MM.1S (cell line): ENCODE measurements around the gene NRG3.

Source experiments
- DNase-seq: peaks from one replicate; pipeline ENCODE4 v3.0.0-alpha.2; 2015
- H2AFZ ChIP-seq: fragments of 300-600 bp; sonication (generic); 2 replicates; pipeline ENCODE4 v1.6.0; 2016; ENCODE audit warnings: antibody characterized with exemption, low read length
- H3F3A ChIP-seq: fragments of 300-600 bp; sonication (generic); 2 replicates; pipeline ENCODE4 v1.6.1; 2016; ENCODE audit warnings: mild to moderate bottlenecking, antibody characterized with exemption, low read length, moderate library complexity, mixed read lengths; ENCODE audit not compliant: insufficient read depth
- H3K27ac ChIP-seq: fragments of 300-600 bp; sonication (generic); 2 replicates; pipeline ENCODE4 v1.5.1; 2016; ENCODE audit warnings: mild to moderate bottlenecking, low read length
- H3K27me3 ChIP-seq: fragments of 300-600 bp; sonication (generic); replicated peaks from 2 replicates; pipeline ENCODE4 v1.6.0; 2016; ENCODE audit warnings: low read length; ENCODE audit not compliant: insufficient read depth
- H3K36me3 ChIP-seq: fragments of 300-600 bp; sonication (generic); replicated peaks from 2 replicates; pipeline ENCODE4 v1.6.1; 2016; ENCODE audit warnings: mild to moderate bottlenecking, low read length, mixed read lengths; ENCODE audit not compliant: insufficient read depth
- H3K4me1 ChIP-seq: fragments of 300-600 bp; sonication (generic); 2 replicates; pipeline ENCODE4 v1.6.1; 2016; ENCODE audit warnings: low read length, mixed read lengths
- H3K4me2 ChIP-seq: fragments of 300-600 bp; sonication (generic); 2 replicates; pipeline ENCODE4 v1.6.0; 2016; ENCODE audit warnings: low read depth, low read length
- H3K4me3 ChIP-seq: fragments of 300-600 bp; sonication (generic); 2 replicates; pipeline ENCODE4 v1.5.1; 2016; ENCODE audit warnings: low read length, mixed read lengths
- H3K79me2 ChIP-seq: fragments of 300-600 bp; sonication (generic); 2 replicates; pipeline ENCODE4 v1.6.1; 2016; ENCODE audit warnings: mixed run types, low read length, mixed read lengths
- H3K9ac ChIP-seq: fragments of 300-600 bp; sonication (generic); 2 replicates; pipeline ENCODE4 v1.6.1; 2016; ENCODE audit warnings: low read length, mixed read lengths
- H3K9me2 ChIP-seq: fragments of 300-600 bp; sonication (generic); replicated peaks from 2 replicates; pipeline ENCODE4 v1.6.1; 2016; ENCODE audit warnings: mild to moderate bottlenecking, low read length, mixed read lengths; ENCODE audit not compliant: insufficient read depth
- H3K9me3 ChIP-seq: fragments of 300-600 bp; sonication (generic); replicated peaks from 2 replicates; pipeline ENCODE4 v1.6.1; 2016; ENCODE audit warnings: mild to moderate bottlenecking, low read length, mixed read lengths; ENCODE audit not compliant: insufficient read depth
- H4K20me1 ChIP-seq: fragments of 300-600 bp; sonication (generic); 2 replicates; pipeline ENCODE4 v1.6.1; 2016; ENCODE audit warnings: mild to moderate bottlenecking, low read length, moderate library complexity, mixed read lengths; ENCODE audit not compliant: insufficient read depth
- EZH2 ChIP-seq: fragments of 300-600 bp; sonication (generic); optimal IDR thresholded peaks from 2 replicates; pipeline ENCODE3; 2017; ENCODE audit warnings: low read depth, mild to moderate bottlenecking, antibody characterized with exemption, low read length, mixed read lengths
- EZH2phosphoT487 ChIP-seq: fragments of 300-600 bp; sonication (generic); IDR thresholded peaks from 2 replicates; pipeline ENCODE4 v1.6.1; 2018; ENCODE audit warnings: antibody characterized with exemption, low read length
- TF ChIP-seq, protein P1 (sequence below): fragments of 300-600 bp; sonication (generic); IDR thresholded peaks from 2 replicates; pipeline ENCODE4 v1.5.1; 2016; ENCODE audit warnings: antibody characterized with exemption, low read length, mixed read lengths

NRG3 gene

DNA sequence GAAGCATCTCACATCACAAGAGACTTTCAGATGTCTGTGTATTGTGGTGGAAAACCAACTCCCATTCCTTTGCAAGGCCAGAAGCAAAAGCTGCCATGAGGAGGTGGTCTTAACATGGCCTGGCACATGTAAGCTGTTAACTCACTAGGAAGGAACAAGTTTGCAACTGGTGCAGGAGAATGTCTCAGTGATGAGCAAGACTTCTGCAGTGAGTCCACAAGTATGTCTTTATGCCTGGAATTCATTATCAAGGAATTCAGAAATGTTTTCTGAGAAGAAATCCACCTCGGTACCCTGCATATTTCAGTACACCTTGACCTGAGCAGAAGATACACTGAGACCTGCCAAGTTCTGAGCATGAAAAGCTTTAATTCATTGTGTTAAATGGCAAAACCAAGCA lies 1033.1 kb downstream of the NRG3 start:
- no peak overlapping the region for H2AFZ ChIP-seq
- no peaks in the 10 kb centered on the region for H3K4me1 ChIP-seq
- H3K27ac ChIP-seq: no peak overlapping the region
- H3K4me3 ChIP-seq: no peak overlapping the region
- no peaks in the 10 kb centered on the region for H3K9me3 ChIP-seq
- no peaks in the 10 kb centered on the region for H3F3A ChIP-seq
- H3K4me2 ChIP-seq: no peak overlapping the region
- H3K9me2 ChIP-seq: no peaks in the 10 kb centered on the region
- H3K36me3 ChIP-seq: no peaks in the 10 kb centered on the region
- DNase-seq: no peak
- no peaks in the 10 kb centered on the region for H3K27me3 ChIP-seq
- TF ChIP-seq, protein P1, sequence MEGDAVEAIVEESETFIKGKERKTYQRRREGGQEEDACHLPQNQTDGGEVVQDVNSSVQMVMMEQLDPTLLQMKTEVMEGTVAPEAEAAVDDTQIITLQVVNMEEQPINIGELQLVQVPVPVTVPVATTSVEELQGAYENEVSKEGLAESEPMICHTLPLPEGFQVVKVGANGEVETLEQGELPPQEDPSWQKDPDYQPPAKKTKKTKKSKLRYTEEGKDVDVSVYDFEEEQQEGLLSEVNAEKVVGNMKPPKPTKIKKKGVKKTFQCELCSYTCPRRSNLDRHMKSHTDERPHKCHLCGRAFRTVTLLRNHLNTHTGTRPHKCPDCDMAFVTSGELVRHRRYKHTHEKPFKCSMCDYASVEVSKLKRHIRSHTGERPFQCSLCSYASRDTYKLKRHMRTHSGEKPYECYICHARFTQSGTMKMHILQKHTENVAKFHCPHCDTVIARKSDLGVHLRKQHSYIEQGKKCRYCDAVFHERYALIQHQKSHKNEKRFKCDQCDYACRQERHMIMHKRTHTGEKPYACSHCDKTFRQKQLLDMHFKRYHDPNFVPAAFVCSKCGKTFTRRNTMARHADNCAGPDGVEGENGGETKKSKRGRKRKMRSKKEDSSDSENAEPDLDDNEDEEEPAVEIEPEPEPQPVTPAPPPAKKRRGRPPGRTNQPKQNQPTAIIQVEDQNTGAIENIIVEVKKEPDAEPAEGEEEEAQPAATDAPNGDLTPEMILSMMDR: no peak
- TF ChIP-seq EZH2 (no peak), EZH2phosphoT487 (no peak)
- no peaks in the 10 kb centered on the region for H4K20me1 ChIP-seq
- H3K9ac ChIP-seq: no peak overlapping the region
- no peaks in the 10 kb centered on the region for H3K79me2 ChIP-seq

DNA sequence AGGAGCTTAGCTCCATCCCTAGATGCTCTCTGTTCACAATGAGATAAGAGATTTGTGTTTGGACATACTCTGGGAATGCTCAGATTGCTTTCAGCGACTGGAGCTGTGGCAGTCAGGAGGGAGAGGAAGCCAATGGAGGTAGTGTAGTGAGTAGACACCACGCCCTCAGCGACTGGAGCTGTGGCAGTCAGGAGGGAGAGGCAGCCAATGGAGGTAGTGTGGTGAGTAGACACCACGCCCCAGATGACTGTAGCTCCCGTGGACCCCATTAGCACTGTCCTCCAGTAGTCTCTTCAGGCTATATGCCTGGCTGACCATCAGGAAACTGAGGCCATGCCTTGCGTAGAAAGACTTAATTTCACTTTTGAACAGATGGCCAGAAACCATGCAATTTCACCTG lies 1033.8 kb downstream of the NRG3 start:
- Histone ChIP-seq H3F3A (no peaks in the 10 kb centered on the region), H4K20me1 (no peaks in the 10 kb centered on the region), H3K4me2 (no peak overlapping the region), H3K4me1 (no peaks in the 10 kb centered on the region), H3K9ac (no peak overlapping the region), H3K79me2 (no peaks in the 10 kb centered on the region), H3K27me3 (no peaks in the 10 kb centered on the region), H3K9me3 (no peaks in the 10 kb centered on the region), H3K9me2 (no peaks in the 10 kb centered on the region), H3K36me3 (no peaks in the 10 kb centered on the region), H3K27ac (no peak overlapping the region), H2AFZ (no peak overlapping the region), H3K4me3 (no peak overlapping the region)
- TF ChIP-seq, protein P1: no peak
- TF ChIP-seq EZH2phosphoT487: no peak
- TF ChIP-seq EZH2: no peak
- DNase-seq: no peak

DNA sequence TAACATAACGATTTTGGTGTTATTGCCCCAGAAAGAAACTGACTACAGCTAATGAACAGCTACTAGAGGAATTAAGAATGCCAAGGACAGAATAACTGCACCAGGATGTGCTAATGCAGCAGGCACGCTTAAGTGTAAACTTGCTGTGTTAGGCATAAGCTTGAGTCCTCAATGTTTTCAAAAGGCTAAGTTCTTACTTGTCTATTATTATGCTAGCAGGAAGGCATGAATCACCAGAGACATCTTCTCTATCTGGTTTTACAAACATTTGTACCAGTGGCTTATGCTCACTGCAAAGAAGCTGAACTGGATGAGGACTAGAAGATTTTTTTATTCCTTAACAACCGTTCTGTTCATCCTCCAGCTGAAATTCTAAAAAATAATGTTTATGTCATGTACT lies 1035.3 kb downstream of the NRG3 start:
- no peaks in the 10 kb centered on the region for H3K79me2 ChIP-seq

More for the DNA sequence above, 1035.3 kb downstream of the NRG3 start:
- H3K36me3 ChIP-seq: no peaks in the 10 kb centered on the region
- no peaks in the 10 kb centered on the region for H3K9me2 ChIP-seq
- no peaks in the 10 kb centered on the region for H4K20me1 ChIP-seq
- no peaks in the 10 kb centered on the region for H3F3A ChIP-seq
- H3K9me3 ChIP-seq: no peaks in the 10 kb centered on the region
- H3K4me1 ChIP-seq: no peaks in the 10 kb centered on the region
- no peak overlapping the region for H3K27ac ChIP-seq
- H2AFZ ChIP-seq: no peak overlapping the region
- TF ChIP-seq, protein P1: no peak
- TF ChIP-seq EZH2 (no peak), EZH2phosphoT487 (no peak)
- no peaks in the 10 kb centered on the region for H3K27me3 ChIP-seq
- no peak overlapping the region for H3K9ac ChIP-seq
- H3K4me3 ChIP-seq: no peak overlapping the region
- DNase-seq: no peak
- H3K4me2 ChIP-seq: no peak overlapping the region
